DOHH2 (cell line): ENCODE data around the gene MBOAT1.

Experiments used
- H3F3A ChIP-seq: fragments of 200-600 bp; sonication (generic), shearing (Covaris generic); 2 replicates; pipeline ENCODE4 v1.6.0; 2016; ENCODE audit warnings: antibody characterized with exemption, mild to moderate bottlenecking; ENCODE audit not compliant: control insufficient read depth, insufficient read depth
- H3K27ac ChIP-seq: fragments of 200-600 bp; sonication (generic); 2 replicates; pipeline ENCODE4 v1.5.1; 2014; ENCODE audit warnings: low read depth, mild to moderate bottlenecking, low read length, moderate library complexity
- H3K27me3 ChIP-seq: fragments of 200-600 bp; sonication (generic); 2 replicates; pipeline ENCODE4 v1.6.1; 2014; ENCODE audit warnings: mild to moderate bottlenecking, low read length, mixed read lengths; ENCODE audit not compliant: control insufficient read depth
- H3K36me3 ChIP-seq: fragments of 200-600 bp; sonication (generic); 2 replicates; pipeline ENCODE4 v1.6.1; 2014; ENCODE audit warnings: mild to moderate bottlenecking, low read length, moderate library complexity, mixed read lengths; ENCODE audit not compliant: control insufficient read depth
- H3K4me1 ChIP-seq: fragments of 200-600 bp; sonication (generic); 2 replicates; pipeline ENCODE4 v1.6.1; 2014; ENCODE audit warnings: mild to moderate bottlenecking, low read length, mixed read lengths; ENCODE audit not compliant: control insufficient read depth
- H3K4me2 ChIP-seq: fragments of 200-600 bp; sonication (generic); 2 replicates; pipeline ENCODE4 v1.6.0; 2014; ENCODE audit warnings: mild to moderate bottlenecking, low read length, moderate library complexity
- H3K4me3 ChIP-seq: fragments of 200-600 bp; sonication (generic); 2 replicates; pipeline ENCODE4 v1.5.1; 2014; ENCODE audit warnings: mild to moderate bottlenecking, low read length, mixed read lengths
- H3K79me2 ChIP-seq: fragments of 200-600 bp; sonication (generic); 2 replicates; pipeline ENCODE4 v1.6.1; 2014; ENCODE audit warnings: mild to moderate bottlenecking, low read length, mixed read lengths; ENCODE audit not compliant: control insufficient read depth
- H3K9me2 ChIP-seq: fragments of 200-600 bp; sonication (generic); replicated peaks from 2 replicates; pipeline ENCODE4 v1.6.1; 2014; ENCODE audit warnings: mild to moderate bottlenecking, low read length, mixed read lengths; ENCODE audit not compliant: control insufficient read depth
- H3K9me3 ChIP-seq: fragments of 200-600 bp; sonication (generic); 2 replicates; pipeline ENCODE4 v1.6.1; 2014; ENCODE audit warnings: antibody characterized with exemption, low read length, mixed read lengths; ENCODE audit not compliant: control insufficient read depth, insufficient read depth
- H4K20me1 ChIP-seq: fragments of 200-600 bp; sonication (generic); 2 replicates; pipeline ENCODE4 v1.6.0; 2014; ENCODE audit warnings: low read depth, mild to moderate bottlenecking, antibody characterized with exemption, low read length, moderate library complexity; ENCODE audit not compliant: control insufficient read depth, insufficient read depth
- EZH2phosphoT487 ChIP-seq: fragments of 200-600 bp; sonication (generic); IDR thresholded peaks from 2 replicates; pipeline ENCODE4 v1.6.1; 2017; ENCODE audit warnings: borderline replicate concordance, mild to moderate bottlenecking, antibody characterized with exemption, low read length, moderate library complexity, mixed read lengths
- TF ChIP-seq, protein P1 (sequence below): fragments of 200-600 bp; sonication (generic); IDR thresholded peaks from one replicate; pipeline ENCODE4 v1.5.1; 2014; ENCODE audit warnings: antibody characterized with exemption, mild to moderate bottlenecking, low read depth, low read length; ENCODE audit not compliant: poor library complexity, severe bottlenecking

Gene MBOAT1

GRCh38 chr6:20207088-20207418 is 5.2 kb downstream of the MBOAT1 start:
- no peak overlapping the region for H3K4me2 ChIP-seq
- no peaks in the 10 kb centered on the region for H3K9me2 ChIP-seq
- no peaks in the 10 kb centered on the region for H3K79me2 ChIP-seq
- no peak for TF ChIP-seq EZH2phosphoT487
- TF ChIP-seq, protein P1, sequence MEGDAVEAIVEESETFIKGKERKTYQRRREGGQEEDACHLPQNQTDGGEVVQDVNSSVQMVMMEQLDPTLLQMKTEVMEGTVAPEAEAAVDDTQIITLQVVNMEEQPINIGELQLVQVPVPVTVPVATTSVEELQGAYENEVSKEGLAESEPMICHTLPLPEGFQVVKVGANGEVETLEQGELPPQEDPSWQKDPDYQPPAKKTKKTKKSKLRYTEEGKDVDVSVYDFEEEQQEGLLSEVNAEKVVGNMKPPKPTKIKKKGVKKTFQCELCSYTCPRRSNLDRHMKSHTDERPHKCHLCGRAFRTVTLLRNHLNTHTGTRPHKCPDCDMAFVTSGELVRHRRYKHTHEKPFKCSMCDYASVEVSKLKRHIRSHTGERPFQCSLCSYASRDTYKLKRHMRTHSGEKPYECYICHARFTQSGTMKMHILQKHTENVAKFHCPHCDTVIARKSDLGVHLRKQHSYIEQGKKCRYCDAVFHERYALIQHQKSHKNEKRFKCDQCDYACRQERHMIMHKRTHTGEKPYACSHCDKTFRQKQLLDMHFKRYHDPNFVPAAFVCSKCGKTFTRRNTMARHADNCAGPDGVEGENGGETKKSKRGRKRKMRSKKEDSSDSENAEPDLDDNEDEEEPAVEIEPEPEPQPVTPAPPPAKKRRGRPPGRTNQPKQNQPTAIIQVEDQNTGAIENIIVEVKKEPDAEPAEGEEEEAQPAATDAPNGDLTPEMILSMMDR = no peak
- peaks cover 5% of the 10 kb centered on the region; the same call in 1 of the 2 replicates for H3K27me3 ChIP-seq
- H3K36me3 ChIP-seq = no peaks in the 10 kb centered on the region
- no peak overlapping the region for H3K4me3 ChIP-seq
- no peaks in the 10 kb centered on the region for H3K9me3 ChIP-seq
- no peaks in the 10 kb centered on the region for H3K4me1 ChIP-seq
- no peaks in the 10 kb centered on the region for H4K20me1 ChIP-seq
- no peak overlapping the region for H3K27ac ChIP-seq
- H3F3A ChIP-seq = no peaks in the 10 kb centered on the region

DNA sequence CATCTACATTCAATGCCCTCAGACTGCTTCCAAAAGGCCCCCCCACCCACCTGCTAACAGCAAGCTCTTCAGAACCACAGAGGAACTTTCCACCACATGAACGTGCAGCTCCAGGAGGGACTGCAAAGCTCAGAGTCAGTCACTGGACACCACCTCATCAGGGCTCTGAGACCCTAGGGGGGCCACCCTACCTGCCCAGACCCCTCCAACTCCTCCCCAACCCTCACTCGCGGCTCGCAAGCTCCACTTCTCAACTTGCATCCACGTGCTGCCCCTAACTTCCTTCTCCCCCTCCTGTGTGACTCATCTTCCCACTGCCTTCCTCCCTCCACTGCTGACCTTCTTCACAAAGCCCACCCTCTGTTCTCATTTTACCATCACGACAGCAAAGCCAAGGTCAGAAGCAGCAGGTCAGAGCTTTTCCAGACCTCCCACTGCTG is 6.5 kb downstream of the MBOAT1 start:
- no peaks in the 10 kb centered on the region for H3K36me3 ChIP-seq
- no peaks in the 10 kb centered on the region for H3K27me3 ChIP-seq
- no peaks in the 10 kb centered on the region for H3K4me1 ChIP-seq
- no peak overlapping the region for H3K4me3 ChIP-seq
- H3K9me2 ChIP-seq = no peaks in the 10 kb centered on the region
- no peaks in the 10 kb centered on the region for H3K79me2 ChIP-seq
- TF ChIP-seq, protein P1 = no peak
- TF ChIP-seq EZH2phosphoT487 = no peak
- H3K27ac ChIP-seq = no peak overlapping the region
- no peak overlapping the region for H3K4me2 ChIP-seq
- H4K20me1 ChIP-seq = no peaks in the 10 kb centered on the region
- H3K9me3 ChIP-seq = no peaks in the 10 kb centered on the region
- H3F3A ChIP-seq = no peaks in the 10 kb centered on the region

DNA sequence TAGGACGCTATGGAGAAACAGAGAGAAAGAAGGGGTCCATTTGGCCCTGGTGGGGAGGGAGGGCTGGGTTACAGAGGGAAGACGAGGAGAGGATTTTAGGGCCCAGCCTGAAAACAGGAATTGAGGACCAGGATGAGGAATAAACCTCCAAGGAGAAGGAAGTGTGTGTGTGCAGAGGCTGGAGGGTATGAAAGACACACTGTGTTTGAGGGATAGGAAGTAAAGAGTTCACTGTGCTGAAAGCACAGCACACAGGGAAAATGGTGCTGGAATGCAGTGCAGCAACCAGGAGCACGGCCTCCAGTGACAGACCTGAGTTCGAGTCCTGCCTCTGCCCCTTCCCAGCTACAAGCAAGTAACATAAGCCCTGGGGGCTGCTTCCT is 7.8 kb downstream of the MBOAT1 start:
- Histone ChIP-seq H3K27me3 (no peaks in the 10 kb centered on the region), H3K9me3 (no peaks in the 10 kb centered on the region), H3K4me1 (no peaks in the 10 kb centered on the region), H4K20me1 (no peaks in the 10 kb centered on the region), H3K9me2 (no peaks in the 10 kb centered on the region), H3K4me2 (no peak overlapping the region), H3K79me2 (no peaks in the 10 kb centered on the region), H3K36me3 (no peaks in the 10 kb centered on the region), H3F3A (no peaks in the 10 kb centered on the region), H3K27ac (no peak overlapping the region), H3K4me3 (no peak overlapping the region)
- no peak for TF ChIP-seq EZH2phosphoT487
- TF ChIP-seq, protein P1 = no peak
